IMR-90 (cell line): ENCODE data around the gene AKNA. TPM values are rescaled to one million over a fixed set of nuclear protein-coding genes. Genes with fewer than 3 reads are reported as not detected.

Experiments used
- ATAC-seq: fragments of 200-7000 bp; cut with Tn5 transposase; 2 replicates; pipeline ENCODE4 v1.9.1; 2020; ENCODE audit warnings: low read depth, mild to moderate bottlenecking, moderate library complexity
- BruUV-seq: library from RNA; stranded (reverse); fragments of 400-500 nt; replicated peaks from 2 replicates; lab custom pipeline; 2021; lab: Mats Ljungman, UMichigan
- CTCF ChIA-PET: fragments of 300-600 bp; formaldehyde crosslinking; extraction: SDS; loops from one replicate; lab custom pipeline; 2021; ENCODE audit warnings: antibody characterized with exemption; lab: Yijun Ruan, JAX
- POLR2A ChIA-PET: fragments of 300-600 bp; sonication (Branson Sonifier 250); formaldehyde crosslinking; loops from one replicate; lab custom pipeline; 2022; ENCODE audit warnings: antibody characterized with exemption; ENCODE audit not compliant: unreplicated experiment; lab: Charles Lee
- DNase-seq: peaks from one replicate; pipeline ENCODE4 v3.0.0; 2013
- H2AFZ ChIP-seq: replicated peaks from 2 replicates; pipeline ENCODE3; 2013; ENCODE audit warnings: low read length, mild to moderate bottlenecking; ENCODE audit not compliant: poor library complexity
- H2AK5ac ChIP-seq: 2 replicates; pipeline ENCODE4 v1.6.1; 2013; ENCODE audit warnings: low read depth, low read length, inconsistent platforms
- H2AK9ac ChIP-seq: replicated peaks from 2 replicates; pipeline ENCODE3; 2013; ENCODE audit warnings: mild to moderate bottlenecking, low read depth, low read length, moderate library complexity; ENCODE audit not compliant: poor library complexity
- H2BK120ac ChIP-seq: 2 replicates; pipeline ENCODE4 v1.6.1; 2013; ENCODE audit warnings: low read depth, low read length, inconsistent platforms
- H2BK15ac ChIP-seq: 3 replicates; pipeline ENCODE4 v1.6.1; 2013; ENCODE audit warnings: low read depth, low read length, inconsistent platforms
- H2BK20ac ChIP-seq: 2 replicates; pipeline ENCODE4 v1.6.1; 2013; ENCODE audit warnings: low read depth, mild to moderate bottlenecking, inconsistent platforms, low read length, moderate library complexity
- H2BK5ac ChIP-seq: 2 replicates; pipeline ENCODE4 v1.6.1; 2013; ENCODE audit warnings: mild to moderate bottlenecking, low read depth, low read length, inconsistent platforms; ENCODE audit not compliant: poor library complexity, severe bottlenecking
- H3K14ac ChIP-seq: replicated peaks from 2 replicates; pipeline ENCODE4 v1.6.1; 2013; ENCODE audit warnings: low read depth, low read length, inconsistent platforms
- H3K18ac ChIP-seq: 2 replicates; pipeline ENCODE4 v1.6.1; 2013; ENCODE audit warnings: low read depth, low read length, control low read depth
- H3K23ac ChIP-seq: 2 replicates; pipeline ENCODE4 v1.6.1; 2013; ENCODE audit warnings: low read depth, low read length, inconsistent platforms
- H3K27ac ChIP-seq: 2 replicates; pipeline ENCODE4 v1.5.1; 2013; ENCODE audit warnings: mild to moderate bottlenecking, control low read depth, low read length; ENCODE audit not compliant: insufficient read depth
- H3K27me3 ChIP-seq: 2 replicates; pipeline ENCODE4 v1.6.1; 2013; ENCODE audit warnings: low read length; ENCODE audit not compliant: control insufficient read depth, insufficient read depth
- H3K36me3 ChIP-seq: 2 replicates; pipeline ENCODE4 v1.6.1; 2013; ENCODE audit warnings: low read length, mixed read lengths; ENCODE audit not compliant: control insufficient read depth, insufficient read depth
- H3K4ac ChIP-seq: 2 replicates; pipeline ENCODE4 v1.6.1; 2013; ENCODE audit warnings: low read depth, low read length, inconsistent platforms
- H3K4me1 ChIP-seq: 2 replicates; pipeline ENCODE4 v1.6.1; 2013; ENCODE audit warnings: low read length, mixed read lengths; ENCODE audit not compliant: control insufficient read depth, insufficient read depth
- H3K4me2 ChIP-seq: 2 replicates; pipeline ENCODE4 v1.6.1; 2013; ENCODE audit warnings: low read depth, mild to moderate bottlenecking, control low read depth, low read length, moderate library complexity
- H3K4me3 ChIP-seq: 2 replicates; pipeline ENCODE4 v1.5.1; 2013; ENCODE audit warnings: low read depth, mild to moderate bottlenecking, control low read depth, low read length, moderate library complexity; ENCODE audit not compliant: insufficient read depth
- H3K56ac ChIP-seq: 2 replicates; pipeline ENCODE4 v1.6.1; 2013; ENCODE audit warnings: low read length, inconsistent platforms; ENCODE audit not compliant: insufficient read depth; ENCODE audit errors: extremely low read depth
- H3K79me1 ChIP-seq, 2 experiments: 2 replicates each; pipeline ENCODE4 v1.6.1; 2013; ENCODE audit warnings: low read length in 2 of 2, inconsistent platforms in 1 of 2, low read depth in 1 of 2
- H3K9ac ChIP-seq: 2 replicates; pipeline ENCODE4 v1.6.1; 2013; ENCODE audit warnings: low read depth, low read length, control low read depth
- H3K9me1 ChIP-seq: 2 replicates; pipeline ENCODE4 v1.6.1; 2013; ENCODE audit warnings: low read length, inconsistent platforms; ENCODE audit not compliant: insufficient read depth
- H3K9me3 ChIP-seq: 2 replicates; pipeline ENCODE4 v1.6.1; 2013; ENCODE audit warnings: low read length; ENCODE audit not compliant: control insufficient read depth, insufficient read depth
- H4K20me1 ChIP-seq: 2 replicates; pipeline ENCODE4 v1.6.1; 2013; ENCODE audit warnings: low read length, inconsistent platforms; ENCODE audit not compliant: insufficient read depth
- H4K5ac ChIP-seq: 2 replicates; pipeline ENCODE4 v1.6.1; 2013; ENCODE audit warnings: mild to moderate bottlenecking, low read depth, low read length, control low read depth
- H4K8ac ChIP-seq, 2 experiments: 2 replicates each; pipeline ENCODE4 v1.6.1; 2013; ENCODE audit warnings: low read depth in 2 of 2, low read length in 2 of 2, control low read depth in 1 of 2, inconsistent platforms in 1 of 2
- H4K91ac ChIP-seq: 2 replicates; pipeline ENCODE4 v1.6.1; 2013; ENCODE audit warnings: low read depth, low read length, inconsistent platforms; ENCODE audit not compliant: insufficient read depth
- CTCF ChIP-seq: conservative IDR thresholded peaks from 2 replicates; pipeline ENCODE4 v1.5.1; 2012; ENCODE audit warnings: mild to moderate bottlenecking, low read depth, low read length, improper control_type of control experiment
- ELK1 ChIP-seq: fragments of 150-350 bp; IDR thresholded peaks from 2 replicates; pipeline ENCODE4 v1.6.1; 2016; ENCODE audit warnings: low read depth, mild to moderate bottlenecking, low read length, moderate library complexity, borderline replicate concordance
- FOS ChIP-seq: fragments of 150-350 bp; IDR thresholded peaks from 2 replicates; pipeline ENCODE4 v1.6.1; 2016; ENCODE audit warnings: low read depth, low read length
- MAFK ChIP-seq: IDR thresholded peaks from 2 replicates; pipeline ENCODE4 v1.6.1; 2012; ENCODE audit warnings: low read depth, low read length, improper control_type of control experiment
- MAZ ChIP-seq: IDR thresholded peaks from 2 replicates; pipeline ENCODE4 v1.6.1; 2012; ENCODE audit warnings: low read depth, mild to moderate bottlenecking, low read length, improper control_type of control experiment, moderate library complexity, borderline replicate concordance
- MXI1 ChIP-seq: IDR thresholded peaks from 2 replicates; pipeline ENCODE4 v1.6.1; 2012; ENCODE audit warnings: low read depth, mild to moderate bottlenecking, low read length, moderate library complexity, borderline replicate concordance
- NFE2L2 ChIP-seq: fragments of 150-350 bp; IDR thresholded peaks from 2 replicates; pipeline ENCODE4 v1.6.1; 2016; ENCODE audit warnings: low read depth, mild to moderate bottlenecking, low read length
- POLR2A ChIP-seq: IDR thresholded peaks from 2 replicates; pipeline ENCODE4 v1.6.1; 2012; ENCODE audit warnings: mild to moderate bottlenecking, low read depth, low read length
- RAD21 ChIP-seq: IDR thresholded peaks from 2 replicates; pipeline ENCODE4 v1.6.1; 2012; ENCODE audit warnings: low read length, improper control_type of control experiment
- RCOR1 ChIP-seq: IDR thresholded peaks from 2 replicates; pipeline ENCODE4 v1.6.1; 2012; ENCODE audit warnings: mild to moderate bottlenecking, low read length, improper control_type of control experiment; ENCODE audit not compliant: insufficient replicate concordance
- RFX5 ChIP-seq: IDR thresholded peaks from 2 replicates; pipeline ENCODE4 v1.8.0; 2012; ENCODE audit warnings: low read depth, mild to moderate bottlenecking, low read length, moderate library complexity
- SMC3 ChIP-seq: fragments of 150-350 bp; IDR thresholded peaks from 2 replicates; pipeline ENCODE4 v1.6.1; 2016; ENCODE audit warnings: low read depth, mild to moderate bottlenecking, antibody characterized with exemption, low read length, moderate library complexity
- USF2 ChIP-seq: fragments of 150-350 bp; IDR thresholded peaks from 2 replicates; pipeline ENCODE4 v1.6.1; 2017; ENCODE audit warnings: mild to moderate bottlenecking, antibody characterized with exemption, low read length, low read depth
- WGBS, 2 experiments: methylation state at CpG; one replicate each; pipeline versions ENCODE4 v1.1.5 to v1.1.7; 2013; ENCODE audit warnings: missing lambda C conversion rate in 2 of 2; ENCODE audit not compliant: insufficient read length in 1 of 2; ENCODE audit errors: extremely low coverage in 2 of 2; 5-methylcytosine and 5-hydroxymethylcytosine counted together
- dilution Hi-C: fragments of 300-500 bp; cut with HindIII; formaldehyde crosslinking; loops from one replicate; pipeline ENCODE4 v1.14.3; 2018; ENCODE audit warnings: low sequenced_read_pairs; ENCODE audit not compliant: unreplicated experiment
- in situ Hi-C: fragments of 300-500 bp; cut with MboI; formaldehyde crosslinking; loops from 3 replicates; pipeline ENCODE4 v1.14.3; 2019; ENCODE audit warnings: low sequenced_read_pairs, inconsistent platforms, mixed read lengths
- intact Hi-C: fragments of 100-400 bp; cut with micrococcal nuclease; formaldehyde crosslinking; loops from 2 replicates; pipeline ENCODE4 v1.10.0; 2022
- polyA plus RNA-seq, 3 experiments: library from polyadenylated mRNA; depleted of rRNA; stranded (reverse); fragments of >200 nt; gene quantifications; 2 replicates each; pipeline ENCODE4 v1.2.3, GENCODE V29; 2012; ENCODE audit warnings: low replicate concordance in 1 of 3
- total RNA-seq: library from RNA; depleted of rRNA; stranded (reverse); fragments of >200 nt; gene quantifications from 2 replicates; pipeline ENCODE4 v1.2.3, GENCODE V29; 2012

AKNA gene
- total and polyA plus RNA-seq, 2 of the 4 experiments (the other 2 are of a cell fraction): 2.7 to 7.3 TPM

- H3K9me1 ChIP-seq: no peaks in the 10 kb centered on the region
- dilution Hi-C loops: no loop called here
- H4K8ac ChIP-seq: no peak overlapping the region
- no peak overlapping the region for H3K9ac ChIP-seq
- no peak overlapping the region for H3K27ac ChIP-seq
- H3K9me3 ChIP-seq: no peaks in the 10 kb centered on the region
- no peak overlapping the region for H2BK15ac ChIP-seq
- no peak overlapping the region for H3K4ac ChIP-seq
- H3K14ac ChIP-seq: no peak overlapping the region
- no peak overlapping the region for H2AK5ac ChIP-seq
- no peak overlapping the region for H4K91ac ChIP-seq
- ATAC-seq (no peak), DNase-seq (no peak)
- WGBS, 2 experiments: 82% methylated on average over 7 of the region's 12 CpGs; no CpG with 5 or more reads in 1 of the 2 experiments
- no peak overlapping the region for H3K23ac ChIP-seq
- no peaks in the 10 kb centered on the region for H3K79me1 ChIP-seq
- no peak overlapping the region for H3K56ac ChIP-seq
- H3K27me3 ChIP-seq: peaks cover 35% of the 10 kb centered on the region
- POLR2A ChIA-PET: no interaction called here
- no peak overlapping the region for H3K4me3 ChIP-seq
- in situ Hi-C loops: no loop called here
- H4K5ac ChIP-seq: no peak overlapping the region
- no peak overlapping the region for H3K18ac ChIP-seq
- no peak overlapping the region for H2AFZ ChIP-seq
- CTCF ChIA-PET: no interaction called here
- intact Hi-C loops: no loop called here
- no TSS peak for BruUV-seq
- no peak overlapping the region for H3K4me2 ChIP-seq
- no peak overlapping the region for H2BK20ac ChIP-seq
- no peaks in the 10 kb centered on the region for H3K36me3 ChIP-seq
- TF ChIP-seq FOS (no peak), MAZ (no peak), ELK1 (no peak), MXI1 (no peak), CTCF (no peak), SMC3 (no peak), MAFK (no peak), POLR2A (no peak), USF2 (no peak), RAD21 (no peak), NFE2L2 (no peak), RCOR1 (no peak), RFX5 (no peak)
- H2BK5ac ChIP-seq: no peak overlapping the region
- H3K4me1 ChIP-seq: no peaks in the 10 kb centered on the region
- no peak overlapping the region for H2BK120ac ChIP-seq
- no peak overlapping the region for H2AK9ac ChIP-seq
- H4K20me1 ChIP-seq: no peaks in the 10 kb centered on the region
Measured at GRCh38 chr9:114424126-114424525, 36.3 kb upstream of the AKNA start.
